Measurements from ENCODE around the gene PMM2.

DNA sequence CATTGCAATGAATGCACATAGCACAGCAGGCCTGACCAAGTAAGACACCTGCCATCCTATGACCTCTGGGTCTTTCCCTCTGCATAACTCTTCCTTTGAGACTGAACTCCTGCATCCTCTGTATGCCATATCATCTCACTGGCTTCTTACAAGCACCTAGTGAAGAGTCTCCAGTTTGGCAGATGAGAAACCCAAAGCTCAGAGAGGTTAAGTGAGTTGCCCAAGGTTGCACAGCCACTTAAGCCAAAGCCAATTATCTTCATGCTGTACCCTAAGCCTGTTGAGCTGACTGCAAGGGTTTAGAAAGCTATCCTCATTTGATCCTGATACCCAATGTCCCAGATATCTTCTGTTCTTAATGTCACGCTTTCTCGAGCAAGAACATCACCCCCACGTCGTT, 35.4 kb upstream of the PMM2 start:
- TF ChIP-seq POLR2A (IDR thresholded peaks at IDR 0.05; ENCODE audit: borderline replicate concordance, extremely low read depth, insufficient read depth, insufficient read length) = no peak
- TF ChIP-seq CBX3 (IDR thresholded peaks at IDR 0.05; ENCODE audit: low read depth) = no peak
- TF ChIP-seq EZH2phosphoT487 (IDR thresholded peaks at IDR 0.05; ENCODE audit: borderline replicate concordance) = no peak
- TF ChIP-seq SIN3A (IDR thresholded peaks at IDR 0.05; ENCODE audit: low read depth) = no peak
- TF ChIP-seq ZNF274 (IDR thresholded peaks at IDR 0.05; ENCODE audit: low read depth, low read length) = no peak
- TF ChIP-seq, protein P1, sequence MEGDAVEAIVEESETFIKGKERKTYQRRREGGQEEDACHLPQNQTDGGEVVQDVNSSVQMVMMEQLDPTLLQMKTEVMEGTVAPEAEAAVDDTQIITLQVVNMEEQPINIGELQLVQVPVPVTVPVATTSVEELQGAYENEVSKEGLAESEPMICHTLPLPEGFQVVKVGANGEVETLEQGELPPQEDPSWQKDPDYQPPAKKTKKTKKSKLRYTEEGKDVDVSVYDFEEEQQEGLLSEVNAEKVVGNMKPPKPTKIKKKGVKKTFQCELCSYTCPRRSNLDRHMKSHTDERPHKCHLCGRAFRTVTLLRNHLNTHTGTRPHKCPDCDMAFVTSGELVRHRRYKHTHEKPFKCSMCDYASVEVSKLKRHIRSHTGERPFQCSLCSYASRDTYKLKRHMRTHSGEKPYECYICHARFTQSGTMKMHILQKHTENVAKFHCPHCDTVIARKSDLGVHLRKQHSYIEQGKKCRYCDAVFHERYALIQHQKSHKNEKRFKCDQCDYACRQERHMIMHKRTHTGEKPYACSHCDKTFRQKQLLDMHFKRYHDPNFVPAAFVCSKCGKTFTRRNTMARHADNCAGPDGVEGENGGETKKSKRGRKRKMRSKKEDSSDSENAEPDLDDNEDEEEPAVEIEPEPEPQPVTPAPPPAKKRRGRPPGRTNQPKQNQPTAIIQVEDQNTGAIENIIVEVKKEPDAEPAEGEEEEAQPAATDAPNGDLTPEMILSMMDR (IDR thresholded peaks at IDR 0.05 in 2 of 3, conservative IDR thresholded peaks at IDR 0.05 in 1 of 3; ENCODE audit: borderline replicate concordance in 1 of 3, insufficient read depth in 1 of 3, low read depth in 2 of 3, low read length in 2 of 3) = no peak
- no peak for TF ChIP-seq EGR1 (IDR thresholded peaks at IDR 0.05; ENCODE audit: low read depth)
- TF ChIP-seq YY1 (IDR thresholded peaks at IDR 0.05; ENCODE audit: extremely low read depth, insufficient replicate concordance, low read depth, low read length) = no peak

Data from HCT116 (cell line).